K562 (cell line): Measurements from ENCODE around the gene SERPIND1. TPM values are rescaled to one million over a fixed set of nuclear protein-coding genes. Genes with fewer than 3 reads are reported as not detected.

ENCODE experiments used
- CEBPG ChIP-seq, 3 experiments: fragments of 200-800 bp in 1 of 3; sonication (Bioruptor generic) in 1 of 3; sonication (generic) in 1 of 3; formaldehyde crosslinking in 1 of 3; IDR thresholded peaks in 2 of 3; conservative IDR thresholded peaks in 1 of 3; 2 replicates each; pipeline versions ENCODE4 v1.6.1 to v1.8.0; 2016 to 2022; ENCODE audit warnings: missing compliant biosample characterization in 2 of 3, missing genetic modification characterization in 2 of 3, mild to moderate bottlenecking in 1 of 3, missing genetic modification reagents in 1 of 3
- EWSR1 ChIP-seq: fragments of 450-650 bp; IDR thresholded peaks from 2 replicates; pipeline ENCODE4 v1.6.1; 2018; ENCODE audit warnings: borderline replicate concordance, mild to moderate bottlenecking, low read depth, moderate library complexity; ENCODE audit not compliant: partially characterized antibody
- HDAC1 ChIP-seq, 2 experiments: fragments of 450-650 bp; IDR thresholded peaks; 2 replicates each; pipeline ENCODE4 v1.6.1; 2016 to 2017; ENCODE audit warnings: inconsistent platforms in 1 of 2, mild to moderate bottlenecking in 1 of 2, moderate library complexity in 1 of 2
- KDM1A ChIP-seq, 2 experiments: fragments of 450-650 bp; IDR thresholded peaks; 2 replicates each; pipeline ENCODE4 v1.6.1; 2016; ENCODE audit warnings: mild to moderate bottlenecking in 2 of 2
- MYNN ChIP-seq, 2 experiments: sonication (generic); formaldehyde crosslinking in 1 of 2; IDR thresholded peaks; 2 replicates each; pipeline versions ENCODE4 v1.5.0 to v1.6.1; 2016 to 2020; ENCODE audit warnings: antibody characterized with exemption in 1 of 2, missing genetic modification reagents in 1 of 2
- PATZ1 ChIP-seq: fragments of 250-450 bp; sonication (Bioruptor Pico); IDR thresholded peaks from 2 replicates; pipeline ENCODE4 v1.5.0; 2020; ENCODE audit warnings: mild to moderate bottlenecking, borderline replicate concordance
- RREB1 ChIP-seq: fragments of 250-450 bp; sonication (Bioruptor Pico); IDR thresholded peaks from 2 replicates; pipeline ENCODE4 v1.4.0; 2020
- STAT5B ChIP-seq: fragments of 250-450 bp; sonication (Bioruptor Pico); IDR thresholded peaks from 2 replicates; pipeline ENCODE4 v1.8.0; 2021; ENCODE audit warnings: mild to moderate bottlenecking, inconsistent platforms
- ZNF124 ChIP-seq: sonication (generic); formaldehyde crosslinking; IDR thresholded peaks from 2 replicates; pipeline ENCODE4 v1.8.1; 2022; ENCODE audit warnings: missing genetic modification reagents
- ZNF41 ChIP-seq: fragments of 250-450 bp; sonication (Bioruptor Pico); conservative IDR thresholded peaks from 2 replicates; pipeline ENCODE4 v1.4.0; 2020; ENCODE audit warnings: mild to moderate bottlenecking
- ZNF639 ChIP-seq, 2 experiments: fragments of 200-800 bp in 1 of 2; sonication (Bioruptor generic) in 1 of 2; sonication (generic) in 1 of 2; formaldehyde crosslinking in 1 of 2; IDR thresholded peaks in 1 of 2; conservative IDR thresholded peaks in 1 of 2; 2 replicates each; pipeline versions ENCODE4 v1.5.0 to v1.6.1; 2016 to 2020; ENCODE audit warnings: missing compliant biosample characterization in 1 of 2, missing genetic modification characterization in 1 of 2, missing genetic modification reagents in 1 of 2
- ZNF79 ChIP-seq: fragments of 250-450 bp; sonication (Bioruptor Pico); IDR thresholded peaks from 2 replicates; pipeline ENCODE4 v1.4.0; 2020; ENCODE audit warnings: low read depth, mild to moderate bottlenecking, moderate library complexity
- polyA plus RNA-seq, 8 experiments: library from polyadenylated mRNA; depleted of rRNA in 4 of 8; stranded (reverse) in 5 of 8; unstranded in 3 of 8; fragments of >200 nt; fragmentation: Nextera tagmentation in 2 of 8; fragmentation: Illumina TruSeq in 1 of 8; extraction: Ambion mirVana in 2 of 8; extraction: Trizol in 1 of 8; gene quantifications; 2 replicates each; pipeline versions ENCODE4 v1.2.1 to v1.2.3, GENCODE V29; 2011 to 2014; ENCODE audit warnings: inconsistent platforms in 1 of 8, missing spikeins in 1 of 8
- total RNA-seq, 7 experiments: library from RNA; depleted of rRNA in 6 of 7; stranded (reverse); fragments of >200 nt in 6 of 7; fragmentation: Illumina TruSeq in 2 of 7; extraction: Trizol in 2 of 7; gene quantifications; 2 replicates each; pipeline versions ENCODE4 v1.2.1 to v1.2.3, GENCODE V29; 2011 to 2021; ENCODE audit warnings: low replicate concordance in 1 of 7

Gene SERPIND1
- total and polyA plus RNA-seq, 9 of the 15 experiments (the other 6 are each of a cell fraction or from before 2014, with no cell fraction given): 0.04 to 0.11 (median 0.09) TPM; not detected in 6

- TF ChIP-seq RREB1 (CRISPR knock-in tag) (no peak), EWSR1 (no peak), HDAC1 (IDR thresholded peaks at IDR 0.05) (no peak), CEBPG (CRISPR knock-in tag; IDR thresholded peaks at IDR 0.05) (no peak), CEBPG (tag; conservative IDR thresholded peaks at IDR 0.05 in 1 of 2, IDR thresholded peaks at IDR 0.05 in 1 of 2) (no peak), STAT5B (no peak), PATZ1 (no peak), ZNF639 (CRISPR knock-in tag; conservative IDR thresholded peaks at IDR 0.05 in 1 of 2, IDR thresholded peaks at IDR 0.05 in 1 of 2) (no peak), KDM1A (IDR thresholded peaks at IDR 0.05) (no peak), MYNN (IDR thresholded peaks at IDR 0.05) (0 out of 2 replicates have a peak, but pooled peaks have one; percentile 24), MYNN (CRISPR knock-in tag; IDR thresholded peaks at IDR 0.05) (no peak), ZNF79 (no peak), ZNF124 (CRISPR knock-in tag) (no peak), ZNF41 (CRISPR knock-in tag) (no peak)
Observed at GRCh38 chr22:20741634-20742581, 32.0 kb upstream of the SERPIND1 start (continued).
